ACHN (cell line): ENCODE data around the gene ALPP.

Experiments used
- DNase-seq: peaks from one replicate; pipeline ENCODE4 v3.0.0-alpha.2; 2015
- in situ Hi-C: cut with HindIII; loops from 2 replicates; pipeline ENCODE4 v1.10.0; 2017; ENCODE audit warnings: low sequenced_read_pairs, low pct_ligation_motif_present, low pct_unique_long_range_greater_than_20kb

ALPP gene

DNA sequence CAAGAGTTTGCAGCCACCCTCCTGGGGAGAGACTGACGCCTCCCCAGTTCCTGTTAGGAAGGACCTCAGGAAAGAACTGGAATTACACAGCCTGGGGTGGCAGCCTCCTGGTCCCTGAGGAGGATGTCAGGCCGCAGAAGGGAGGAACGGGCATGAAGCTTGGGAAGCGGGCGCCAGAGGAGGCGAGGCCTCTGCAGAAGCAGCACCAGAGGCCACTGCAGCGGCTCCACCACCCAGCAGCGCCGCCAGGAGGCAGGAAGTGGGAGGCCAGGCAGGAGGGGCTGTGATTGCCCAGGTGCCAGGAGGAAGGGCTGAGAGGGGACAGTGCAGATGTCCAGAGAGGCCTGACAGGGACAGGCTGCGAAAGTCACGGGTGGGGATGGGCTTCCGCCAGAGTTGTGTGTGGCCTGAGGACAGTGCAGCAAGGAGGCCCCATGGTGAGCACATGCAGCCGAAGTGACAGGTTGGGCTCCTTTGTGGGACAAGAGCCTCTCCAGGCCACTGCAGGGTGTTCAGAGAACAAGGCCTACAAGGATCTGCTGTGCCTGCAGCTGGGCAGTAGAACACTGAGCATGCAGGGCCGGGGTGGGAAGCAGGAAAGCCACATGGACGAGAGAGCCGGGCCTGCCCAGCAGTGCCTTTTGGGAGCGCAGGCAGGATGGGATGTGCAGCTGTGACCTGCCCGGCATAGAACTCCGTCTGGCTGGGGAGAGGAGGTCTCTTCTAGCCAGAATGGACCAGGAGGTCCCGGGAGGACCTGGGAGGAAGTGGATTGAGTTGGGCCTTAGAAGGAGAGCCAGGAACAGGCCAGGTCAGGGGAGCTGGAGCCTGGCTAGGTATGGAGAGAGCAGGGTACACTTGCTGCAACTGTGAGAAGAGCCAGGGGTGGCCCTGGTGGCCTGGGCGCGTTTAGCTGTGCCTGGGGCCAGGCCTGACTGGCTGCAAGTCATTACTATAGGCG lies 39.1 kb upstream of the ALPP start:
- no peak for DNase-seq
- in situ Hi-C loops: no loop called here

DNA sequence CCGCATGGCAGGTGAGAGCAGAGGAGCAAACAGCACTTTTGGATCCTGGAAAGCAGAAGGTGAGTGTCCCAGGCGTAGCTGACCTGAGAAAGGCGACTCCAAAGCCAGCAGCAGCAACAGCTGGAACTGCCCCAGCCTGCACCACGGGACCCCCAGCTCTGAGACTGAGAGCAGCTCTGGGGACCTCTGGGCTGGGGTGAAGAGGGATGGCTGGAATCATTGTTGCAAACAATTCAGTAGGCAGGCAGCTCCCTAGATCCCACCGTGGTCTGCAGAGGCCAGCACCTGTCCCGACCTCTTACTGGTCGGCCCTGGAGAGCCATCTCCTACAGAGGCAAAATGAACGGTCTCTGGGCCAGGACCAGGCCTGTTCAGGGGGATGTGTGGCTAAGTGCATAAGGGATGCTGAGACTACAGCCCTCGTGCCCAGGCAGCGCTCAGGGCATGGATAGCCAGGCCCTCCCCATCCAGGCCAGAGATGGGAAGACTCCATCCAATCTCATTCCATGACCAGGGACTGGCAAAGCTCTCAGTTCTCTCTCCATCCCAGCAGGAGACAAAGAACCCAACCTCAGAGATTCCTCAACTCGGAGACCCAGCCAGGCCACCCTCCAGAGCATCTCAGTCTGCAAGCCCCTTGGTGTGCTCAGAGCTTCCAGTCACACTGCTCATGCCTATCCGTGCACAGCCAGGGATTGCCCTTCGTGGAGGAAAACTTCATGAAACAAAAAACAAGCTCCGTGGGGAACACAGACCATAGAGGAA lies 38.2 kb upstream of the ALPP start:
- in situ Hi-C loops: no loop called here
- DNase-seq: no peak

DNA sequence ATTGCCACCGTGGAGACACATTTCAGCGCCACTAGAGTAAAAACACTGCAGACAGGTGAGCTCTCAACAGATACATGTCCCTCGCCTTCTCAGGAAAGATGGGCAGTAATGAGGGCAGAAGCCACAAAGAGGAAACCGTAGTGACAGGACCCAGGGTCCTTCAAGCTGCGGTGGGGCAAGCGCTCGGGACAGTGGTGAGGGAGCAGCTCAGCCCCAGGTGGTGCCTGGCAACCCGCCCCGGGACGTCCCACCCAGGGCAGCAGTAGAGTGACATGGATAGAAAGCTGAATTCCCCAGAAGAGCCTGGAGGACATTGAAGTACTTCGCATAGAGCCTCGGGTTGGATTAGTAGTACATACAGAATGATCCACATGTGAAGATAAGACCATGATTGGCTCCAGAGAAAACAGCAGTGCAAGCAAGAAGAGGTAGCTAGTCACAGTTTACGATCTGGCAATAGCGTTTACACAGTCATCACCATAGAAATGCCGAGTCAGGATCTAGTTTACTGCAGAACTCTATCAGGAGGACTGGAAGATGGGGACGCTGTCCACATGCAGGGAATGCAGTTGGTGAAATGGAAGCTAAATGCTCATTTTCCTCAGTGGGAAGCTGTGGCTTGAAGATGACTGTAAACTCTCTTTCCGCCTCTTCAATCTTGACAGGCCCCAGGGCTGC lies 37.4 kb upstream of the ALPP start:
- DNase-seq: no peak
- in situ Hi-C loops: no loop called here

DNA sequence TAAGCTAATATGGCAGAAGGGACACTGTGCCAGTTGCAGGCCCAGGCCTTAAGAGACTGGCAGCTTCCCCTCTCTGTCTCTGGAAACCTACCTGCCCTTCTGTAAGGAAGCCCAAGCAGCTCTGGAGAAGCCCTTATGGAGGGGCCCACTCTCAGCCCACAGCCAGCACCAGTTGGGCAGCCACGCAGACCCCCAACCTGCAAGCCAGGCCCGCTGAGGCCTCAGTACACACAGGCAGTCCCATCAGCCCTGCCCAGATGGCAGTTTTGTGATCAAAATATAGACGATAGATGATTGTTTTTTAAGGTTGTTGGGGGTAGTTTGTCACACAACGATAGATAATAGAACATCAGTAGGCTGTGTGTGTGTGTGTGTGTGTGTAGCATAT lies 36.8 kb upstream of the ALPP start:
- DNase-seq: no peak
- in situ Hi-C loops: no loop called here

DNA sequence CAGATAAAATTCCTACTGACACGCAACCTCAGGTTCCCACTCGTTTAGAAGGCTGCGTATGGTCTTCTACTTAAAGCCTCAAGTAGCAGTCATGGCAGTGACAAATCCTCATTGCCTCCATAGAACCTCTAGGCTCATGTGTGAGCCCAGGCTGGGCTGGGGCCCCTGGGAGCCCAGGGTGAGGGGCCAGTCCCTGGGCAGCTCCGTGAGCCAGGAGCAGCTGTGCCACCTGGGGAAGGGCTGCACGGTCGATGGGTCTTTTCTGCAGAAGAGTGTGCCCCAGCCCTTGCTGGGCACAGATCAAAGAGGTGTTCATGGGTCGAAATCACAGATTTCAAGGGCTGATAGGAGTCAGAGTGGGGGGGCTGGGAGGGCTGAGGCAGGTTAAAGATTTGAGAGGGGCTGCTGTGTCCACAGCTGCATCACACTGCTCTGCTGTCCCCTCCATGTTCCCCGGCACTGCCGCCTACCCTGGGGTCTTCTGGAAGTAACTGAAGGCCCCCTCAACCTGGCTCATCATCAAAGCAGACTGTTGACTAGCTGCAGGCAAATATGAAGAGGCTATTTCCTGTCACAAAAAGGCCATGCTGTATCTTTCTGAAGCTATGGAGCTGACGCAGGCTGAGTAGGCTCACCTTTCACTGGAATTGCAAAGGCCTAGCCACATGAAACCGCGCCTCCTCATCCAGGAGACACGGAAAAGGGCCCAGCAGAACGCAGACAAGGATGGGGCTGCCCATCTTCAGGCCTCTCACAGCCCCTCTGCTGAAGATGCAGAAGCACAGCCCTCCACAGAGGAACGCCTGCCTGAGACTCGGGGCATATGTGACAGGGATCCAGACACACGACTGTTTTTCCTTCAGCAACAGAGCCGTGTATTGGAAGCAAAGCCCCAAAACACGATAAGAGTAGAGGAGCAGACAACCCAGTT lies 35.7 kb upstream of the ALPP start:
- in situ Hi-C loops: no loop called here
- DNase-seq: no peak

DNA sequence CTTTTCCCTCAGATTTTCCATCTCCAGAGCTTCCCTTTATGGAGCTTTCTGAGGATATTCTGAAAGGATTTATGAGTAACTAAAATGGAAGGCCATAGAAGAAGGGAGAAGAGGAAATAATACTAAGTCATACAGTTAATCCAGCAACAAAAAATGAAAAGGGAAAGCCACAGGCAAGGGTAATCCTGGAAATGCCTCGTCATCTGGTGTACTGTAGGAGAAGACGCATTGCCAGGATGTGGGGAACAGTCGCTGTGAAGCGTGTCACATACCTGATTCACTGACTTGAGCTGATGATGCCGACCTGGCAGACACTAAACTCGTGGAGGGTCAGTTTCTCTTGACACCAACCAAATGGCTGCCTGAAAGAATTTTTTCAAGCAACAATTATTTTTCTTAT lies 34.7 kb upstream of the ALPP start:
- in situ Hi-C loops: no loop called here
- DNase-seq: no peak

DNA sequence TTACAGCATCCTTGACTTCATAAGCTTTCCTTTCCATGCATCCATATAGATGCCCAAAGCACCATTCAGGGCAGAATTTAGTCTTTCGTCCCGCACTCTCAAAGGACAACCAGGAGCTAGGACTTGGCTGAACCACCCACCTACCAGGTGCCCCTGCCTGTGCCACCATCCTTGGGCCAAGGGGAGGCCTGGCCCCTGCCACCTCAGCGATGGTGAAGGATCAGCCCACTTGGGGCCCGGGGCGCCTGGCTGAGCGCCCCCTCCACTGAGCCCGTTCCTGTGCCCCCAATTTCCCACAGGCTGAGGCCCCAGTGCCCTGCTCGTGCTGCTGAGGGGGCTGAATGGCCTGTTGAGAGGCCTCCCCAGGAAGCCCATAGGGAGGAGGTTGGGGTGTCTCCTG lies 33.3 kb upstream of the ALPP start:
- no peak for DNase-seq
- in situ Hi-C loops: no loop called here

DNA sequence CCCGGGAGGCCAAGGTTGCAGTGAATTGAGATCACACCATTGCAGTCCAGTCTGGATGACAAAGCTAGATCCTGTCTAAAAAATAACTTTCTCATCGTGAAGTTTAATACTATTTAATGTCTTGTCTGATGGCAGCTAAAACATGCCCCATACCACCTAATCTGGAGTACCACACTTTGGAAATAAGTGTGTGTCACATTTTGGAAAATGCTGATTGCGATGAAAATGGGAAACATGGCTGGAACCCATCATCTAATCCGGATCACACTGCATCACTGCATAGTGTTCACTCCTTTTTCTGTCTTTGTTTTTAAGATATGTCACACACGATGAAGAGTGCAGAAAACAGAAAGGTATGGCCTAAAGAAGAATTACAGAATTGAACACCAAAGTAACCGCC lies 31.2 kb upstream of the ALPP start:
- in situ Hi-C loops: no loop called here
- DNase-seq: no peak

DNA sequence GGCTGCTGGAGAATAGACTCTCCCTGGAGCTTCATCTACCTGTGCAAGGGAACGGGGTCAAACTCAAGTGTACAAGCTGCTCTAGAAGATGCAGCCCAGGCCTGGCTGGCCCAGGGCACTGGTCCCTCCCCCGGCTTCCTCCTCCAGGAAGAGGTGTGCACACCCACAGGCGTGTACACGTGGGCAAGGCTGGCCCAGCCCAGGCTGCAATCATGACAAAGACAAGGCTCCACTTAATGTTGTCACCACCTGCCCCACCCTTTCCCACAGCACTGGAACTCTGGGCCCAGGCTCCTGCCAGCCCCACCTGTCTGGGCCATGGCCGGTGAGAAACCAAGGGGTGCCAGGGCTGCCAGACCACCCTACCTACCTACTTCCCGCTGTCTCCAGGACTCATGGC lies 29.6 kb upstream of the ALPP start:
- in situ Hi-C loops: no loop called here

DNA sequence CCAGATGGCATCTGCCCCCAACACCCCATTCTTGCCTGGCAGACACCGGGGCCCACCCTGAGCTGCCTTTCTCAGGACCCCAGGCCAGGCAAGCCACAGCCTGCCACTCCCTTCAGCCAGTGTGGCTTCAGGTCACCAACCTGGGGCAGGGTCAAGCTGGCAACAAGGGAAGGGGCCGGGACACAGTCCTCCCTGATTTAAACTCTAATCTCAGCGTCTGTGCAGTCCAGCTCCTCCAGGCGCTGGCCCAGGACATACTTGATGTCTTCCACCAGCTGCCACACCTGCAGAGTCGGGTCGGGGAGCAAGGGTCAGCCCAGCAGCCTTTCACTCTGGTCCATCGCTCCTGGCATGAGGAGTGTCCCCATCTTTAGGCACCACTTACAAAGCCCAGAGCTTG lies 29.0 kb upstream of the ALPP start:
- in situ Hi-C loops: no loop called here
- DNase-seq: no peak

More for the DNA sequence above, 29.6 kb upstream of the ALPP start:
- no peak for DNase-seq

DNA sequence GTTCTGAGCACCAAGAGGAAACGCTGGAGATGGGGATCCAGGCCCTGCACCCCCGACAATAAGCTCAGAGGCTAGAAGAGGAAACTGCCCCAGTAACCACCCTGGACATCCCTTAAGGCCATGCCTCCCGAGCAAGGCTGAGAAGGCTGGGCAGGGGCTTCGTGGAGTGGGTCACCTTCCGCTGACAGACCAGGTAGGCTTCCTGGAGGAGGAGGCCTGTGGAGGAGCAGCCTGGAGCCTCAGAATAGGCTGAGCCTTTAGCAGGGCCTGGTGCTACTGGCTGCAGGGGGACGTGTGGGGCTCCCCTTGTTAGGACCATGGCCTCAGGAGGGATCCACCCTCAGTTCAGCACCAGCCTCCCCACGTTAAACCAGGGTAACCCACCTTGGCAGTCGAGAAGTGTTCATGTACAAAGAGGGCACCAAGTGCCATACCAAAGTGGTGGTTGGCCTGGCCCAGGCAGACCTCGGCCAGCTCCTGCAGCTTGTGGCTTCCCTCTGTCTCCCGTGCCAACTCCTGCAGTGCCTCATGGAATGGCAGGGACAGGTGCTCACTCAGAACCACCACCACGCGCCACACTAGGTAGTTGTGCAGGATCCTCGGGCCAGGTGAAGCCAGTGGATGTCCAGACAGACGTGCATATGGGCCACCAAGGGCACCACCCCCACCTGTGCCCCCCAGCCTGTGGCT lies 28.5 kb upstream of the ALPP start:
- no peak for DNase-seq

DNA sequence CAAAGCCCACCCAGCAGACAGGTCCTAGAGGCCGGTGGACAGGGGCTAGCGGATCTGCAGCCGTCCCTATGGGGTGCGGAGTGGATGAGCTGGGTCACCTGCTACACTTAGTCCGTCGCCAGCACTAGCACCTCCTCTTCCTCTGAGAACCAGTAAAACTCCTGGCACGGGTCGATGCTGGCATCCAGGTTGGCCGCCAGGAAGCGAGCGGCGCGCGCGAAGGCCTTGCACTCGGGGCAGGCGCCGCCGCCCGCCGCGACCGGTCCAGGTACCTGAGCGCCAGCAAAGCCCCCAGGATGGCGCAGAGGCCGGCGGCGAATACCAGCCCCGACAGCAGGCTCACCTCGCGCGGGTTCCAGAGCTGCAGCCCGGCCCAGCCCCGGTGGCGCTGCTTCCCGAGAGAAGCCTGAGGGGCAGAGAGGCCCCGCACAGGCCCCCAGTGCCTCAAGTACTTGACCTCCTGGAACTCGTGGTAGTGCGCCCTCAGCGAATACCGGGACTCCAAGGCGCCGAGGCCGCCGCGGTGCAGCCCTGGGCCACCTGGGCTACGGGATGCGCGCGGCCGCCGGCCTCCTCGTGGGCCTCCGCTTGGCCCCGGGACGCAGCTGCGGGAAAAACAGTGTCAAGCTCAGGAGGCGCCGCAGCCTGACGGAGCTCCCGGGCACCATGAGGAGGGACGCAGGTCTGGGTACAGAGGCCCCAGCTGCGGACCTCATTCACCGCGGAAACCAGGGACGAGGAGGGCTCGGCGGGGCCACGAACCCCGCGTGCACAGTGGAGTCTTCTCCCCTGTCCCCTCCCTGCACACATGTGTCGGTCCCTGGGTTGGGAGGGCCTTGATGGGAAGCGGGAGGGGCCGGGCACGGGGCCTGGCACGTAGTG lies 27.5 kb upstream of the ALPP start:
- DNase-seq: no peak
- in situ Hi-C loops: no loop called here

More for the DNA sequence above, 28.5 kb upstream of the ALPP start:
- in situ Hi-C loops: no loop called here

DNA sequence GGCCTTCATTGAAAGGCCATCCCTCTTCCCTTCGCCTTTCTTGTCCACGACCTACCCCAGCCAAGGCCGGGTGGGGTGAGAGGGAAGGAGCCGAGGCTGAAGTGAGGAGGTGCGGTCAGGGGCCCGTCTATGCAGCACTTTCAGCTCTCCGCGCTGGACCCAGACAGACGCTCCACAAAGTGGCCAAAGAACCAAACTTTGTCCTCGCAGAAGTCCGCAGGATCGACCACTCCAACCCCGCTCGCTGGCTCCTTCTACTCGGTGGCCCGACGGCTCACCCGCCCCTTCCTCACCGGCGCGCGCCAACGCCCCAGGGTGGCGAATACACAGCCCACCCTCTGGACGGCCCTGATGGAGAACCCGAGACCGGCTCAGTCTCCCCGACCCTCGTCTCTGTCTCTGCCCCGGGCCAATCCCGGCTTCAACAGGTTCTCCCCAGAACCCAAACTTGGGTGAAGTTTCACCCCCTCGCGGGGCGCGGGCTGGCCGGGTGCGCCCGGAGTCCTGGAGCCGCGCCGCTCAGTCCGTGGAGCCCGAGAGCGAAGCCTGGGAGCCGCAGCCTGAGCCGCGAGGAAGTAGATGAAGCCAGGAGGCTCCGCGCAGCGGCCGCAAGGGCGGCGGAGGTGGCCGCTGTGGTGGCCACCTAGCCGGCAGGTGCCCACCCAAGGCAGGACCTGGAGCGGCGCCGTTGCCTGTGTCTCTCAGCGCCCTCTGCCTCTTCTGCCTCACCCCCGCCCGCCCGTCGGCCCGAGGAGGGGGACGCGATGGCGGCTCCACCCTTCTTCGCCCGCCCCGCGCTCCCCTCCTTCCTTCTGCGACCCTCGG lies 26.7 kb upstream of the ALPP start:
- DNase-seq: no peak
- in situ Hi-C loops: no loop called here

DNA sequence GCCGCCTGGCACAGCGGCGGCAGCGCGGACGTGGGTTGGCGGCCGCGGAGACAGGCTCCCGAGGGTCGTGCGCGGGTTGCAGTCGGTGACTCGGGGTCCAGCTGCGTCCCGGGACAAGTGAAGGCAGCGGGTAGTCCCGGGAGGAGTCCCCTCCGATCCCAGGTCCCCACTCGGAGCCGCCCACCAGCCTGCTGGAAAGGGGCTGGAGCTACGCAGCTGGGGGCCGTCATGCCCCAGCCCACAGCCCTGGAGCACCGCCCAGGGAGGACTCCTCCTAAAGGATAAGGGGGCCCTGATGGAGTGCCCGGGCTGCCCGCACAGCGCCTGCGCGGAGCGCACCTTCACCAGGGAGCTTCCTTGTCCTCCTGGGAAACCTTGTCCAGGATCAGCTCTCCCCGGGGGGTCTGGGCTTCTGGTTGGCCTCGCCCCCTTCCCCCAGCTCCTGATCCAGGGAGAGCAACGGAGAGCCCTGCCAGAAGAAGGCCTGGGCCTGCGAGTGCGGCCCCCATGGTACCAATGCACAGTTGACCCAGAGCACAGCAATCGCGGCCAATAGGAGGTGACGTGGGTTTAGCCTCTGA lies 25.9 kb upstream of the ALPP start:
- in situ Hi-C loops: no loop called here
- DNase-seq: no peak

DNA sequence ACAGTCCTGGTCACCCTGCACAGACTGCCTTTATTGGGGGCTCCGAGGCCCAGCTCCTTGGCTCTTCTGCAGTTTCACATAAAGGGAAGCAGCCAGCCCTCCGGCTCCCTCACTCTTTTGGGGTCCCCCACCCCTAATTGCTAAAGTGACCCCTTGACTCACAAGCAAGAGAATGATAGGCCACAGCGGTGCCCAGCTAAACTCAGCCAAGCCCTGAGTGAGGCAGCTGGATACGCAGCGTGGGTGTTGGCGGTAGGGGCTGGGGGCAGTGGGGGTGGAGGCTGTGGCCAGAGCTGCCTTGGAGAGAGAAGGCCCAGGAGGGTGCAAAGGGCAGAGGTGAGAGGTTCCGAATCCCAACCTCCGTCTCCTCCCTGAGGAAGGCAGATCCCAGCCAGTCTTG lies 25.5 kb upstream of the ALPP start:
- in situ Hi-C loops: no loop called here
- DNase-seq: no peak

DNA sequence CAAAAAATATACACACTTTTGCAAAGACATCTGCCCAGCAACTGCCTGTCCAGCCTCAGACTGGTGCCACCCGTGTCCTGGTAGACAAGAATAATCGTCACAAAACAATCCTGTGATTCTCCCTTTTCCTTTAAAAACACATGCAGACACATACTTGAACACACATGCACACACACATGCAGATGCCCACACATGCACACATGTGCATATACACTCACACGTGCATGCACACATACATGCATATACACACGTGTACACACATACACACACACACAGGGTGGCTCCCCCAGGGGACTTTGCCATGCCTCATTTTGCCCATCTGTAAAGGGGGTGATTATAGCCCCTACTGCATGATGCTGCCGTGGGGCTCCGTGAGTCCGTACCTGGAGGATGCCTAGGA lies 24.9 kb upstream of the ALPP start:
- DNase-seq: no peak
- in situ Hi-C loops: no loop called here
